GM12874 (cell line): ENCODE measurements around the gene UTP14A.

Source experiments
- TF ChIP-seq, protein P1 (sequence below): IDR thresholded peaks from 2 replicates; pipeline ENCODE4 v1.5.1; 2011; ENCODE audit warnings: low read depth, mild to moderate bottlenecking, control low read depth, low read length, moderate library complexity; ENCODE audit not compliant: insufficient read depth

UTP14A gene

DNA sequence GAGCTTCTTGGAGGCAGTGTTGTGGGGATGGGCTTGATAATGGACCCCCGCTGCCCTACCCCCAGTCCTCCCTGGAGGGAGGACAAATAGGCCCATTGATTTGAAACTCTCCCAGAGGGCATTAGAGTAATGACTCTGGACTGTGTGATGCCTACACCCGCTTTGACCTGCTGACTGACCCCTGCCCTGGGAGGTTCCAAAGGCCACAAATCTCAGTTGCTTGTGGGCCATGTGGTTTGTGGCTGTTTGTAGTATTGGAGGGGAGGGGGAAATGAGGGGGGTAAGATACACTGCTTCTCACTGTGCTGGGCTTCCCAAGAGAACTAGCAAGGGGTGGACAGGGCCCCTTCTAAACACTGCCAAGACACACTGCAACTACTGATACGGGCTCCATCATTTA lies 48.8 kb downstream of the UTP14A start:
- TF ChIP-seq, protein P1, sequence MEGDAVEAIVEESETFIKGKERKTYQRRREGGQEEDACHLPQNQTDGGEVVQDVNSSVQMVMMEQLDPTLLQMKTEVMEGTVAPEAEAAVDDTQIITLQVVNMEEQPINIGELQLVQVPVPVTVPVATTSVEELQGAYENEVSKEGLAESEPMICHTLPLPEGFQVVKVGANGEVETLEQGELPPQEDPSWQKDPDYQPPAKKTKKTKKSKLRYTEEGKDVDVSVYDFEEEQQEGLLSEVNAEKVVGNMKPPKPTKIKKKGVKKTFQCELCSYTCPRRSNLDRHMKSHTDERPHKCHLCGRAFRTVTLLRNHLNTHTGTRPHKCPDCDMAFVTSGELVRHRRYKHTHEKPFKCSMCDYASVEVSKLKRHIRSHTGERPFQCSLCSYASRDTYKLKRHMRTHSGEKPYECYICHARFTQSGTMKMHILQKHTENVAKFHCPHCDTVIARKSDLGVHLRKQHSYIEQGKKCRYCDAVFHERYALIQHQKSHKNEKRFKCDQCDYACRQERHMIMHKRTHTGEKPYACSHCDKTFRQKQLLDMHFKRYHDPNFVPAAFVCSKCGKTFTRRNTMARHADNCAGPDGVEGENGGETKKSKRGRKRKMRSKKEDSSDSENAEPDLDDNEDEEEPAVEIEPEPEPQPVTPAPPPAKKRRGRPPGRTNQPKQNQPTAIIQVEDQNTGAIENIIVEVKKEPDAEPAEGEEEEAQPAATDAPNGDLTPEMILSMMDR, result no peak

DNA sequence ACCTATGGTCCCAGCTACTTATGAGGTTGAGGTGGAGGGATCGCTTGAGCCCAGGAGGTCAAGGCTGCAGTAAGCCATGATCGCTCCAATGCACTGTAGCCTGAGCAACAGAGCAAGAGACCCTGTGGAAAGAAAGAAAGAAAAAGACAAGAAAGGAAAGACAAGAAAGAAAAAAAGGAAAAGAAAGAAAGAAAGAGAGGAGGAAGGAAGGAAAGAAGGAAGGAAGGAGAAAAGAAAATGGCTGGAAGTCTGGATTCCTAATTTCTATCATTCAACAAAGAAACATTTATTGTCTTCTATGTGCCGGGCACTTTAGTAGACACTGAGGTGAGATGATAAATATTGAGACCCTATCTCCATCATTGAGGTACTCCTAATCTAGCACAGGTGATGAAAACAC lies 49.7 kb downstream of the UTP14A start:
- TF ChIP-seq, protein P1, result no peak

DNA sequence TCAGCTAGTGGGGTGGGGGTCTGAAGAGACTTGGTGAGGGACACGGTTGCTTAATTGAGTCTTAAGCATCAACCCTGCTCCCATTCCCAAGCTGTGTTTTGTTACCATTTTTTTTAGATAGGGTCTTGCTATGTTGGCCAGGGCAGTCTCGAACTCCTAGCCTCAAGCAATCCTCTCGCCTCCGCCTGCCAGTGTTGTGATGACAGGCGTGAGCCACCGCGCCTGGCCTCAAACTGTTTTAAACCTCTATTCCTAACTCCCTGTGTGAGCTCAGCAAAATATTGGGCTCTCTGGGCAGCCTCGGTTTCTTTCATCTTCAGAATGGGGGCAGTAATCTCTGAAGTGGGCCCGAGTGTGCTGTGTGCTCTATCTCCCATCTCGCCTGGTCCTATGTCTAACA lies 50.2 kb downstream of the UTP14A start:
- TF ChIP-seq, protein P1, result no peak

DNA sequence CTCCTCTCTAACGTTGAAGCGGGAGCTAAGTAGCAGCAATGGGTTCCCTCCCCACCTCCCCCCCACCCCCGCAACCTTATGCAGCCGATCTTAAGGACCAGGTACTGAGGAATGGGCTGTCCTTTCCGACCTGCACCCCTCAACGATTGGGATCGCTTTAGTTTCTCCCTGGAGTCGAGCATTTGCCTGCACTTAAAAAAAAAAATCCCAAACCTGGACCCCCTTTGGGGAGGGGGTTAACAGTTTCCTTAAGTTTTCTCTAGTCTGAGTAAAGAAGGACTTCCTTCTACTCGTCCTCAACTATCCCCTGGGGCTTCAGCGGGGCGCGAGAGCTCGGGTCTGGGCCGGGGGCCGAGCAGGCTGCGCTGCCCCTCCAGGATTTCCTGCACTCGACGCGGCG lies 50.8 kb downstream of the UTP14A start:
- TF ChIP-seq, protein P1, result no peak

DNA sequence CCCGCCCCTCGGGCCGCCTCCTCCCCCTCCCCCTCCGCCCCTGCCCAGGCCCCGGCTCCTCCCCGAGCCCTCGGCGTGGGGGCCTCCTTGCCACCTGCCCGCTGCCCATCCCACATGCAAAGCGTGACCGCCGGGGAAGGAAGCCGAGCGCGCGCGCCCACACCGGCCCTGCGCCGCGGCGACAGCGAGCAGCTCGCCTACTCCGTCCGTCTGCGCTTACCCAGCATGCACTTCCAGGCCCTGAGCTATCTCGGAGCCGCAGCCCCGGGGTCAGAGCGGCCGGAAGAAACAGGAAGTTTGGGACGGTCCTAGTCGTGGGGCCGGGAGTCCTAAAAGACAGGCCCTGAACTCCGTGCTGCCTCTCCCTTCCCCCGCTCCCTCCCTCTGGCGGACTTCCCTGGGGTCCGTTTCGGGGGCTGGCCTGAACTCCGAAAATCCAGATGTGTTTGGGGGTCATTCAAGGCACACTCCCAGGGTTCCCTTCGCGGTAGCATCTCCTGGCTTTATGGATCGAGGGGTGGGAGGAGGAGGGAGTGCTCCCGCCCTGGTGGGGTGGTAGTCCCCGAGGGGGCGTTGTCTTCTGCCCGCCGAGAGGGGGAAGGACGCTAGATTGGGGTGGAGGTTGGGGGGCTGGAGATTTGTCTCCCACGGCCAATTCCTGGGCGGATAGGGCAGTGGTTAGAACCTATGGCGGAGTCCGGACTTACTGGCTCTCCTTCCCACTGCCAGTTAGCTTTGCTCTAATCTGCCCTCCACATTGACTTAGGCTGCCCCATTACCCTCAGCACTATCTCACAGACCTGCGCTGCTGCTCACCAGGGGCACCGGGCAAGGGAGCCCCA lies 51.5 kb downstream of the UTP14A start:
- TF ChIP-seq, protein P1, result no peak

DNA sequence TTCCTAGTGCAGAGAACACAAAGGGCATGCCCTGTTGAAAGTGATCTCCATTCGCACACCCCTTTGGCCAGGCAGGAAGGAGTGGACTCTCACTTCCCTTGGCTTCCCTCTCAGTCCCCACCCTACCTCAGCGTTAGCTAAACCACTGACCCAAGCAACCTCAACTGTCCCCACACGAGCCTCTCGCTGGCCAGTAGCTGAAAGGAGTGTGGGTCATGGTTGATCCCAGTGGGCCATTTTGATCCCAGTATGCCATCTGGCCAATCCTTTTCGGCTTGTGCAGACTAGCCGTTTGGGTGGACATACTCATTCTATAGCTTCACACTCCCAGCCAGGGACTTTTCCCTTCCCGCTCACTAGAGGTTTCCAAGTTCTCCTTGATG lies 52.1 kb downstream of the UTP14A start:
- TF ChIP-seq, protein P1, result no peak

DNA sequence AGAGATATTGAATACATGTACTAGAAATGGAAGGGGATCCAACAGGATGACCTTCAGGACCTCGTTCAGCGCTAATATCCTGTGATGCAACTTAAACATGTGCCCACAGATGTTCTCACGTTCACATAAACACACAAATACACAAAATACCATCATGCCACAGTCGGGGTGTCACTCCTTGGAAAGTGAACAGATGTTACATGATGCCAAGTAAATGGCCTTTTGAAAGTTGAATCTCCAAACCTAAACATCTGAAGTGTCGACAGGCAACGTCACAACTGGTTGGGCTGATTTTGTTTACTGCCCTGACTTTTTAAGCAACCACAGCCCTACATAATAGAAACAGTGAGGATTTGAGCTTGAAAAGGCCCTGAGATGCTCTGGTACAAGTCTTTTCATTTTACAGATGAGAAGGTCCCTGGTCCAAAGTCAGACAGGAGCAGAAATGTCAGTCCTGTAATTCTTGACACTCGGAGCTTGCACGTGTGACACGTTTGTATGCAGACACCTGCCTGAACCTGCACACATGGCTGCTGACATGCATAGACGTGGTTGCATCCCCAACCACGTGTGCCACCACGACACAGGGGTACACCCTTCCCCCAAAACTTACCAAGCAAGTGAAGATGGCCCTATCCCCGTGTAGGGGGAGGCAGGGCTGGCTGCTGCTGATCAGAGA lies 53.0 kb downstream of the UTP14A start:
- TF ChIP-seq, protein P1, result no peak
